T-helper 1 cell treated with Interleukin-12 subunit alpha and Interleukin-12 subunit beta and Interleukin-4 antibody, amounts not matched to agents 30 ng/mL and 1 ng/mL, for 36 hours (primary cell): ENCODE results near the gene MRFAP1L1. TPM values are rescaled to one million over a fixed set of nuclear protein-coding genes. Genes with fewer than 3 reads are reported as not detected.
"Not testable (repeated sequence)": the region's sequence is repeated elsewhere in the genome, so short reads cannot be mapped to it uniquely, and the experiment has no call there.

Experiments used
- intact Hi-C: fragments of 100-400 bp; cut with micrococcal nuclease; formaldehyde crosslinking; loops from one replicate; pipeline ENCODE4 v1.15.1; 2024
- total RNA-seq: library from RNA; stranded (reverse); gene quantifications from 2 replicates; pipeline ENCODE4 v1.2.3, GENCODE V29; 2022

Gene MRFAP1L1
- total RNA-seq, 1 donor from 2014 or later, result 69.6 TPM

DNA sequence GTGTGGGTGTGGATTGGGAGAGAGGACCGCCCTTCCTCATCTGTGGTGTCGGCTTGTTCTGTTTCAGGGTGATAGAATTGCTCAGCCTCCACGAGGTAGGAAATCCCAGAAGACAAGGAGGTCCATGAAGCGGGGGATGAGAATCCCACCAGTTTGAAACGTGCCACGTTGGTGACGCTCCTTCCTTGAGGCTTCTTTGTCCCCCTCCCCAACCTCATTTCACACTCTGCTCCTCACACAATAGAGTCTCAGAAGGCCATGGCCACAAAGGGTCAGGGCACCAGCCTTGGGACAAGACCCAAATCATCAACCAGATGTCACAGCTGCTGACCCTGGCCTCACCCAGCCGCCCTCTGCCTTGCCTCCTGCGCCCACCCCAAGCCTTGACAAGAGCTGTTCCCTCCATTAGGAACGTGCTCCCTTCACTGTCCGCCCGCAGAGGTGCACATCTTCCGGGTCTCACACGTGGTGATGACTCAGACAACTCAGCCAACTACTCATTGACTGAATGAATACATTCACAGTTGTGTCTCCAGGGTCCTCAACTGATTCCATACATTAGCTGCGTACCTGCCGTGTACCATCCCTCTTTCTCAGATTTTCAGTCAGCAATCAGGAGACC lies 24.6 kb upstream of the MRFAP1L1 start:
- intact Hi-C loops, result no loop called here

DNA sequence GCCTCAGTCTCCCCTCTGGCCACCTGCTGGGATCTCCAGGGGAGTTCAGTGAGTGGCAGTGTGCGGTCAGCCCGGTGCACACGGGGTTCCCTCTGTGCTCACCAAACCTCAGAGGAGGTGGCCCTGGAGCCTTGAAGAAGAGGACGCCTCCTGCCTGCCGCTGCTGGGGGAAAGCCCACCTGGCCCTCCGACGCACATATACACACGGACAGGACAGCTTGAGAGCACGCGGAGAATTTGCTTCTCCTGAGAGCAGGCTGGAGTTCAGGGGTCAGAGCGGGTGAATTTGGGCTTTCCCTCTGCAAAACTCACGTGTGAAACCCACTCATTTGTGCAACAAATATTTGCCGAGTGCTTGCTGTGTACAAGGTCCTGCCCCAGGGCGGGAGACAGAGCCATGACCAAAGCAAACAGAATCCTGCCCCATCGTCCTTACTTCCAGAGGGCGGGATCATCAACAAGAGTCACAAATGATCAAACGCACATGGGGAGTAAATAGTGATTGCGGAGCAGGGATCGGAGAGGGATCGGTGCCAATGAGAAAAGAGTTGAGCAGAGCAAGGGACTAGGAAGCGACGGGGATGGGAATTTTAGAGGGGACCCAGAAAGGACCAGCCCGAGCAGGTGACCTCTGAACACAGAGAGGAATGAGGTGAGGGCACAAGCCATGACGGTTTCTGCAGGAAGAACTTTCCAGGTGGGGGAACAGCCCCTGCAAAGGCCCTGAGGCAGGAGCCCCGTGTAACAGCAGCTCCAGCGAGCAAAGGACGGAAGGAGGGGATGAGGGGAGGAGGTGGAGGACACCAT lies 23.9 kb upstream of the MRFAP1L1 start:
- intact Hi-C loops, result no loop called here

DNA sequence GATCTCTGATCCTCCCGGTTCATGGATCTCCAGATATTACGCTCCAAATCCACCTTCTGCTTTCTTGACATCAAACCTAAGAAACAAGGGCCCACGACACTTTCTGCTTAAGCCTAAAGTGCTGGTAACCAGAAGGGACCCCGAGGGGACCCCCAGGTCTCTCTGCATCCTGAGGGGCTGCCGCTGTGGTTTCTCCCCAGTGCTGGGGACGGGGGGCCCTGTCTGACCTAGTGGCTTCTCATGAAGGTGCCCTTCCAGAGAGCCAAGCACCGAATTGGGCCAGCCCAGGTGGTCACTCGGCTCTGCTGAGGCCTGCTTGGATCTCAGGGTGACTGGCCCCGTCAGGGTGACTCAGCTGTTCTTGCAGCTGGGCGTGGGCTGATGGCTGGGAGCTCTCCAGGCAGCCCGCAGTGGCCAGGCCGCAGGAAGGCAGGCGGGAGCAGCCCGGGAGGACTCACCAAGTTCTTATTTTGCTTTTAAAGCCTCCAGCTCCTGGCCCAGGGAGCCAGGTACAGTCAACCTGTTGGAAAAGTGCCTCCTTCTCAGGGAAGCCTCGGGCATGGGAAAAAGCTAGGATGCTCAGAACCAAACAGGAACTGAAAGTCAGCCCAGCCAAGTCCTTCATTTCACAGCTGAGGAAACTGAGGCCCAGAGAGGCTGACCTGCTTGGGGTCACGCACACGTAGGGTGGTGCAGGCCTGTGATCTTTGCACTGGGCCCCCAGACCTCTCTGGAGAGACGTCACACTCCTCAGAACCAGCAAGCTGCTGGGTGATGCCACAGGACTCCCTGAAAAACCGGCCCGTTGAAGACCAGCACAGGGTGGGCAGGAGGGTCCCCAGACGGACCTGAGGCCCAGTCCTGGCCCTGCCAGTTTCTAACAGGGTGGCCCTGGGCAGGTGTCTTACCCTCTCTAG lies 23.0 kb upstream of the MRFAP1L1 start:
- intact Hi-C loops, result no loop called here

DNA sequence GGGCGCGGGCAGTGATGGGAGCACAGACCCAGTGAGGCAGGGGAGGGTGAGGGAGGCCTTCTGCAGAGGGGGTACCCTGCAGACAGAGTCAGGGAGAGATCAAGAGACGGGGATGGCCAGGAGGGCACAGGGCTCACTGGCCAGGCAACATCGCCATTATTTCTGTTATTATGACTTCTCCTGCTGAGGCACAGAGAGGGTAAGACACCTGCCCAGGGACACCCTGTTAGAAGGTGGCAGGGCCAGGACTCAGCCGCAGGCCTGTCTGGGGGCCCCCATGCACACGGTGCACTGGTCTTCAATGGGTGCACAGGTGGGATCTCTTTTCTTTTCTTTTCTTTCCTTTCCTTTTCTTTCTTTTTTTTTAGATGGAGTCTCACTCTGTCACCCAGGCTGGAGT lies 22.1 kb upstream of the MRFAP1L1 start:
- intact Hi-C loops, result no loop called here

DNA sequence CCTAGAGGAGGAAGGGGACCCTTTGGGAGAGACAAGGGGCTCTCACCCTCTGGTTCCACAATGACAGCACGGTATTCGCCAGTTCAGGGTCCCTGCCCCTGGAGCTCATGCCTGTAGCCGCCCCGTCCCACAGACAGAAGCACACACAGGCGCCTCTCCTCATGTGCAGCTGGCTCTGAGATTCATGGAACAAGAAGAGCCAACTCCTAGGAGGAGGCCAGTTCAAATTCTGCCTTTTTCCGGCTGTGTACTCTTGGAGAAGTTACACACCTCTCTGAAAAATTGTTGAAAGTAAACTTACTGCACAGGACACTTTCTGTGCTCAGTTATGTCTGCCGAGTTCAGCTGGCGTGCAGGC lies 21.6 kb upstream of the MRFAP1L1 start:
- intact Hi-C loops, result no loop called here

DNA sequence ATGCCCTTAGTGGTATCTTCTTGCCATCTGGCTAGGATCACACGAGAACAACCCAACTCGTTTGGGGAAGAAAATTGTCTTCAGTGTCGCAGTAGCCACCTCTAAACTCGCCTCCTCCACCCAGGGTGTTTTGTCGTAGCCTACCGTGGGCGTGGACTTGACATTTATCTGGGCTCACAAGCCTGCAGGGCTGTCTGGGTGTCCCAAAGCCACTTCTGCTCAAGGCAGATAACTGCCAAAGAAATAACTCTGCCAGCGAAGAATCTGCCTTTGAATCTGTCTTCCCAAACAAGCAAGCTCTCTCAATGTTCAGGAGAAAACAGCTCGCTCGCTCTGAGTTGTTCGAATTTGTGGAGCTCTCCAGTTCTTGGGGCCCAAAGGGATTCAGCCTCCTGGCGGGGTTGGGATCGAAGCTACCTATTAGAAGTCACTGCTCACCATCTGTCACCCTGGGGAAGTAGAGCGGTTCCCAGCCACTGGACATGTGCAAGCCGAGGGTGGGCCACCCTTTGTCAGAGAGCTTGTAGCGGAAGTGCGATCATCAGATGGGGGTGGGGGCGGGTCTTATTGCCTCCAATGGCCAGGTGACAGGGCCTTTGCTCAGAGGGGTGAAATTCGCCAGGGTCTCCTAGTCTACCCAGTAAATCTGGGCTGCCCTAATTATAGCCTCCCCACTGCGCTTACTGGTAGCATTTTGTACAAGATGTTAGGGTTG lies 21.1 kb upstream of the MRFAP1L1 start:
- intact Hi-C loops, result no loop called here

DNA sequence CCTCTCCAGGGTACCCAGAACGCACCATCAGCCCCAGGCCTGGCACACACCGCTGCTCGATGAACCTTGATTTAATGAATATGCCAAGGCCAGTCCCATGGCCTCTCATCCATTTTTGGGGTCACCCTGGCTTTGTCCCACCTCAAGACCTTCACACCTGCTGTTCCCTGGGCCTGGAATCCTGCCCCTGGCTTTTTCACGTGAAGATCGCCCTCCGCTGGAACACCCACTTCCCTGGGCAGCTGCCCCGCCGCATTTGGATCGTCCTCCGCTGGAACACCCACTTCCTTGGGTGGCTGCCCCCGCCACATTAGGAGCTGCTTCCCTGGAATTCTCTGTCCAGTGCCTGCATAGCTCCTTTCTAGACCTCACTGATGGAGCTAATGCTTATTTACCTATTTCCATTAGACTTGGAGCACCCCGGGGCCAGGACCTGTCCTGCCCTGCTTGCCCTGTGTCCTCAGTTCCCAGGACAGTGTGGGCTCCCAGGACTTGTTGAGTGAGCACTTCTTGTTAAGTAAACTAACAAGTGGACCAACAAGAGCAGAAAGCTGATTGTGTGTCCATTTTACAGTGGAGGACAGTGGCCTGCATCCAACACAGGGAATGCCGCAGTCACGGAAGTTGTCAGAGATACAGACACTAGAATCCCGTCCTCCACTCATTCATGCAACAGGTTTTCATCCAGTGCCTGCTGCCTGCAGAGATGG lies 18.8 kb upstream of the MRFAP1L1 start:
- intact Hi-C loops, result no loop called here

DNA sequence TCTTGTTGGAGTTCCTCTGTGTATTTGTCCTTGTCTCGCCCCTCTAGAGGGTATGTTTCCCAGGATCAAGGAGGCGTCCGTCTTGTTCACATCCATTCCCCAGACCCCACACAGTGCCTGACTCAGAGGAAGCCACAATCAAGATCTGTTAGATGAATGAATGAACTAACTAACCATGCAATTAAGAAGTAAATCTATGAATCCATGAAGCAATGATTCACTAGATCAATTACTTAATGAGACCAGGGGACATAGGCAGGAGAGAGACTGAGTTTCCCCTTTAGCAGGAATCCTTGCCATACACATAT lies 18.2 kb upstream of the MRFAP1L1 start:
- intact Hi-C loops, result no loop called here

DNA sequence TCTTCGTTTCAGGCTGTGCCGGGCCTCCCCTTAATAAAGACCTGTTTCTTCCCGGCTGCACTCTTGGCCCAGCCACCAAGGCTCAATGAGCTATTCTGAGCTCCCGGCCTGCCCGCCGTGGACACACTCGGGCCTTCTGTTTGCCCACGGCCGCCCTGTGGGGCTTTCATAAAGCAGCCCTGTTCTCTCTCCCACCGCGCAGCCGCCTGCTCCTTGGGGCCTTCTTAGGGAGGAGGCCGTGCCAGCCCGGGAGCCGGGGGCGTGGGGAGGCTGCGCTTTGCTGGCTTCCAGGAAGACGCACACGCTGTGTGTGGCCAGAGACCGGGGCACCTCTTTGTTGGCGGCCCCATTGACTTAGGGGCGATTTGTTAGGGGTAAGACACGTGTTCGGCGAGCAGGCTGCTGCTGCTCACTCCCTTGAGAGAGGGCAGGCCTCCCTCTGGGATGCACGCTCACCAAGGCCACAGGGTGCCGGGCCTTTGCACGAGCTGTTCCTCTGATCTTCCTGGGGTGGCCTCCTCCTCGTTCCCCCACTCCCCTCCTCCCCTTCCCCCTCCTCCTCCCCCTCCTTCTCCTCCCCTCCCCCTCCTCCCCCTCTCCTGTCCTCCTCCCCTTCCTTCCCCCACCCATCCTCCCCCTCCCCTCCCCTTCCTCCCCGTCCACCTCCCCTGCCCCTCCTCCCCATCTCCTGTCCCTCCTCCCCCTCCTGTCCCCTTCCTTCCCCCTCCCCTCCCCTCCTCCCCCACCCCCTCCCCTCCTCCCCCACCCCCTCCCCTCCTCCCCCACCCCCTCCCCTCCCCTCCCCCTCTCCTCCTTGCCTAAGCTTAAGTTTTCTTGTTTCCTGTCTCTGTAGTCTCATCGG lies 17.6 kb upstream of the MRFAP1L1 start:
- intact Hi-C loops, result no loop called here

DNA sequence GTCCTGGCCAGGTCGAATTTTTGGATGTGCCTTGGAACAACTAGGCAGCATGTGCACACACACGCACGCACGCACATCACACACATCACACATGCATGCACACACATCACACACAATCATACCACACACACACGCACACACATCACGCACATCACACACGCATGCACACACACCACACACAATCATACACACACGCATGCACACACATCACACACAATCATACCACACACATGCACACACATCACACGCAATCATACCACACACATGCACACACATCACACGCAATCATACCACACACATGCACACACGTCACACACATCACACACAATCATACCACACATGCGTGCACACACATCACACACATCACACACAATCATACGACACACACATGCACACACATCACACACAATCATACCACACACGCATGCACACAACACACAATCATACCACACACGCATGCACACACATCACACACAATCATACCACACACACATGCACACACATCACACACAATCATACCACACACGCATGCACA lies 15.8 kb upstream of the MRFAP1L1 start:
- intact Hi-C loops, result not testable (repeated sequence)

DNA sequence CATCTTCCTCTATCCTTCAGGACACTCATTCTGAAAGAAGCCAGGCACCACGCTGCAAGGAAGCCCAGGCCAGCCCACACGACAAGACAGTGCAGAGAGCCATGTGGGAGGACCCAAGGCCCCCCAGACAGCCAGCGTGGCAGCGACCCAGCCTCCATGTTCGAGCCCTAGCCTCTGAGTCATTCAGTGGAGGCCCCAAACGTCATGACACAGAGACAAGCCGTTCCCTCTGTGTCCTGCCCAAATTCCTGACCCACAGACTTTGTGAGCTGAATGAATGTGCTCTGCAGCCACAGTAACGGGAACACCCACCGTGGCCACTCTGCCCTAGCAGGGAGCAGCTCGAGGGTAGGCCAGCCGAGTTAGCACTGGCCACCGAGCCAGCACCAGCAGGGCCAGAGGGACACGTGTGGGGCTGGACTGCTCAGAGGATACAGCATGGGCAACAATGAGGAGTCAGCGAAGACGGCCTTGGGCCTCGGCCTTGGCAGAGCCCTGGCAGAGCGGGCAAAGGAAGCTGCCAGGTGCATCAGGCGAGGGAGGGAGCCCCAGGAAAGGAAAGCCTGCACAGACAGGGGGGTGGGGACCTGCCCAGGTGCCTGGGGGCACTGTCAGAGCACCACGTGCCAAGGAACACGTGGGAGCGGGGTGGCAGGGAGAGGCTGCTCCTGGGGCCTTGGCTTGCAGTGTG lies 14.9 kb upstream of the MRFAP1L1 start:
- intact Hi-C loops, result no loop called here

DNA sequence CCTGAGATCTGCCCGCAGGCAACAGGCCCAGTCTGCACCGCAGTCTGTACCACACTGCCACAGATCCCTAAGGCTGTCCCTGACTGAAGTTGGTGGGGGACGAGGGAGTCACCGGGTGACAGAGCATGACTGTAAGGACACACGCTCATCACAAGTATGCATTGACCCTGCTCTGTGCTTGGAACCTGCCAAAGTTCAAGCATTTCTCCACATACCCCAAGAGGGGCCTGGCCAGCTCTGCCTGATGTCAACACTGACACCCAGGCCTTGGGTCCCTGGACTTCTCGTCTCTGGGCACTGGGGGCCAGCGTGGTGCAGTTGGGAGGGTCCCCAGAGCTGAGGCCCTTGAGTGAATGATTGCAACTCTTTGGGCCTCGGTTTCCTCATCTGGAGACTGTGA lies 14.2 kb upstream of the MRFAP1L1 start:
- intact Hi-C loops, result no loop called here

DNA sequence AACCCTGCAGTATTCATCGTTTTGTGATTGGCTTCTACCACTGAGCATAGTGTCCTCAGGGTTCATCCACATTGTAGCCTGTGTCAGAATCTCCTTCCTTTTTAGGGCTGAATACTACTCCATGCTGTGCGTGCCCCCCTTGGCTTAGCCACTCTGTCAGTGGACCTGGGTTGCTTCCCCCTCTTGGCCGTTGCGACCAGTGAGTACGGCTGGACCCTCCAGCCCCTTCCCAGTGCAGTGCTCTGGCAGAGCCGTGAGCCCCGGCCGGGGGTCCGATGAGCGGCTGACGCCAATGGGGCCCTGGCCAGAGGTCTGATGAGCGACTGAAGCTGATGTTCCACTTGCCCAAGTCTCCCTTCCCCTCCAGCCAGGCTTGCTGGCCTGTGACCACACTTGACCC lies 13.2 kb upstream of the MRFAP1L1 start:
- intact Hi-C loops, result no loop called here

DNA sequence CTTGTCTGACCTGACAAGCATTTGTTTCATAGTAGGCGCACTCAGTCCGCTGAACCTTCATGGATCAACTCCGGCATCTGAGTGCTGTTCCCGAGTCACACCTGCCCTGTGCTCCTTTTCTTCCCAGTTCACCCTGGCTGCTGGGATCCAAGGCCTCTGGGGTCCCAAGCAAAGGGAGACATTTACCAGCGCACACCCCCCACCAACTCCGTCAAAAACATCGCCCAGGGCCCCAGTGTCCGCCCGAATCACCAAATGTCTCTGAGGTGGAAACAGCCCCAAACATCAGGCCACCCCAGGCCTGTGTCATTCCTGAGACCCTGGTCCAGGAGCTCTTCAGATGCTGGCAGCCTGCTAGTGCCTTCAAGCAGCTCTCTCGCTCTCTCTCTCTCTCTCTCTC lies 11.5 kb upstream of the MRFAP1L1 start:
- intact Hi-C loops, result no loop called here

DNA sequence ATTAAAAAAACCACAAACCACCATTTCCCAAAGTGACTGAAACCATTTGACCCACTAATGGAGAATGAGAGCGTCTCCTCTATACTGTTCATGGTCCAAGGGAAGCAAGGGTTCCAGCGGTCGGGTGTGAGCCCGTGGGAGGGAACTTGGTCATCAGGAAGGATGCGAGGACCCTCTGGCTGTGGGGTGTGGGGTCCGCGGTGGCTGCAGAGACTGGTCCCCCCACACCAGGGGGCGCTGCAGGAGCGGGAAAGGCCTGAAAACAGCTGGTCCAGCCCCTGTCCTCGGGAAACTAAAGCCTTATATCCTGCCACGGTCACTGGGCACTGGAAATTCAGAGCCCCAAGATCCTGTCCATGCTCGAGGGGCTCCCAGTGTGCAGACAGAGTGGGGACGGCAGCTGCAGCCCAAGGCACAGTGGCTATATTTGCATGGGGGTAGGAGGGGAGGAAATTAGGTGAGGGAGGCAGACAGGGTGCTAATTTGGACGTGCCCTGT lies 10.6 kb upstream of the MRFAP1L1 start:
- intact Hi-C loops, result loop anchor here (1.0 kb wide), 4 partner anchors 63 to 350 kb away; no protein-coding TSS in a partner anchor

DNA sequence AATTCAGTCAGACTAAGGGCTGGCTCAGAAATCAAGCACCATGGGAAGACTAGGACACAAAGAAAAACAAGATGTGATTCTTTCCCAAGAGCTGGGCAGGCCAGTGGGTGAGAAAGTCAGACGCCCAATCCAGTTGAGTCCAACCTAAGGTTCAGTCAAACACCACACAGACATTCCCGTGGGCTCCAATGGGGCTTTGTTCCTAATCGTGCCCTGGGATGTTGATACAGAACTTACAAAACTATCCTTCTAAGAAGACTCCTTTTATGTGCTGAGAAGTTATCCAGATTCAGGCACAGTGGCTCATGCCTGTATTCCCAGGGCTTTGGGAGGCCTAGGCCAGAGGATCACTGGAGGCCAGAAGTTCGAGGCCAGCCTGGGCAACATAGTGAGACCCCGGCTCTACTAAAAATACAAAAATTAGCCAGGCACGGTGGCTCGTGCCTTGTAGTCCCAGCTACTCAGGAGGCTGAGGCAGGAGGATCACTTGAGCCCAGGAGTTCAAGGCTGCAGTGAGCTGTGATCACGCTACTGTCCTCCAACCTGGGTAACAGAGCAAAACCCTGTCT lies 10.0 kb upstream of the MRFAP1L1 start:
- intact Hi-C loops, result loop anchor here (1.0 to 5.0 kb wide), 5 partner anchors 64 to 1438 kb away; partner anchors contain the start of gene ABLIM2

DNA sequence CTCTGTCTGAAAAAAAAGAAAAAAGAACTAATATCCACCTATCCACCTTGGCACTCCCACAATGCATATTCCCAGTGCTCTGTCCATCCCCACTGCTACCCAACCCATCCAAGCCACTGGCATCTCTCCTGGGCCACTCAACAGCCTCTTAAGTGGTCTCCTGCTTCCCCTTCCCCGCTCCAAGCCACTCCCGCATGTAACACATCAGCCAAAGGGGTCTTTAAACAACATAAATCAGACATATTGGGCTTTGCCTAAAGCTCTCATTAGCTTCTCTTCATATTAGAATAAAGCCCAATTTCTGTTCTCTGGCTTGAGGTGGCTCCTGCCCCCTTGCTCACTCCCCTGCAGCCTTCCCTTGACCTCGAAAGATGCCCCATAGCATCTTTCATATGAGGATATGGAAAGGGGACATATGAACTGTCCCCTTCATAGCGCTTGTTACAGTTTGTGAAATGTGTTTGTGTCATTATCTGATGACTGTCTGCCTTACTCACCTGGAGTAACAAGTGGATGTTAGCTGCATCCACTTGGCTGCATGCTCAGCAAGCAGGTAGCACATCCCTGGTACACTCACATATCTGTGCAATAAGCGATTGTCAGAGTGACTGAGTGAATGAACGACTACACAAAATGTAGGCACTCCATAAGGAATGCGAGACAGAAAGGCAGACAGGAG lies 9.4 kb upstream of the MRFAP1L1 start:
- intact Hi-C loops, result loop anchor here (5.0 kb wide), 1 partner anchor 1438 kb away; the partner anchor contains the start of gene ABLIM2
